ENCODE measurements around the gene TBC1D4.

Gene TBC1D4

GRCh38 chr13:75384879-75385707 lies 96.9 kb downstream of the TBC1D4 start:
- no peak for DNase-seq (ENCODE audit: low spot score)

GRCh38 chr13:75383064-75383715 lies 98.8 kb downstream of the TBC1D4 start:
- DNase-seq (ENCODE audit: low spot score) = no peak

GRCh38 chr13:75378301-75378700 lies 103.7 kb downstream of the TBC1D4 start:
- no peak for DNase-seq (ENCODE audit: low spot score)

- no peak for DNase-seq (ENCODE audit: low spot score)
Observed at GRCh38 chr13:75376792-75377402, 105.1 kb downstream of the TBC1D4 start.

GRCh38 chr13:75375329-75375728 lies 106.6 kb downstream of the TBC1D4 start:
- no peak for DNase-seq (ENCODE audit: low spot score)

- no peak for DNase-seq (ENCODE audit: low spot score)
Observed at GRCh38 chr13:75373988-75374387, 108.0 kb downstream of the TBC1D4 start.

GRCh38 chr13:75372923-75373841 lies 108.8 kb downstream of the TBC1D4 start:
- no peak for DNase-seq (ENCODE audit: low spot score)

GRCh38 chr13:75372517-75372916 lies 109.5 kb downstream of the TBC1D4 start:
- peak; percentile 57 for DNase-seq (ENCODE audit: low spot score)

- no peak for DNase-seq (ENCODE audit: low spot score)
Observed at GRCh38 chr13:75371203-75371602, 110.8 kb downstream of the TBC1D4 start.

GRCh38 chr13:75370774-75371173 lies 111.2 kb downstream of the TBC1D4 start:
- DNase-seq (ENCODE audit: low spot score) = no peak

- DNase-seq (ENCODE audit: low spot score) = no peak
Observed at GRCh38 chr13:75369981-75370380, 112.0 kb downstream of the TBC1D4 start.

- peak; percentile 82 for DNase-seq (ENCODE audit: low spot score)
Observed at GRCh38 chr13:75368167-75368566, 113.8 kb downstream of the TBC1D4 start.

GRCh38 chr13:75366380-75367280 lies 115.3 kb downstream of the TBC1D4 start:
- DNase-seq (ENCODE audit: low spot score) = peak; percentile 23

GRCh38 chr13:75365724-75366173 lies 116.2 kb downstream of the TBC1D4 start:
- DNase-seq (ENCODE audit: low spot score) = peak; percentile 96

- peak; percentile 79 for DNase-seq (ENCODE audit: low spot score)
Observed at GRCh38 chr13:75364131-75364713, 117.7 kb downstream of the TBC1D4 start.

GRCh38 chr13:75363371-75363770 lies 118.6 kb downstream of the TBC1D4 start:
- peak; percentile 67 for DNase-seq (ENCODE audit: low spot score)

GRCh38 chr13:75362026-75362425 lies 119.9 kb downstream of the TBC1D4 start:
- DNase-seq (ENCODE audit: low spot score) = no peak

- peak; percentile 26 for DNase-seq (ENCODE audit: low spot score)
Observed at GRCh38 chr13:75360170-75360569, 121.8 kb downstream of the TBC1D4 start.

GRCh38 chr13:75359266-75359665 lies 122.7 kb downstream of the TBC1D4 start:
- peak; percentile 95 for DNase-seq (ENCODE audit: low spot score)

- peak; percentile 74 for DNase-seq (ENCODE audit: low spot score)
Observed at GRCh38 chr13:75357576-75358289, 124.2 kb downstream of the TBC1D4 start.
